Activated T-cell treated with anti-CD3 and anti-CD28 coated beads, Interleukin-2, amount 50 U/mL, for 24 hours (primary cell): ENCODE data around the gene DIAPH2.

Source experiments
- DNase-seq: peaks from one replicate; pipeline ENCODE4 v3.0.0-alpha.2; 2020
- H3K27ac Mint-ChIP-seq: 2 replicates; pipeline ENCODE4 v1.8.0; 2020; ENCODE audit warnings: mild to moderate bottlenecking, mixed read lengths
- H3K27me3 Mint-ChIP-seq: 2 replicates; pipeline ENCODE4 v1.8.0; 2020; ENCODE audit warnings: mixed read lengths
- H3K36me3 Mint-ChIP-seq: 2 replicates; pipeline ENCODE4 v1.8.0; 2020; ENCODE audit warnings: low read depth, mixed read lengths
- H3K4me1 Mint-ChIP-seq: 2 replicates; pipeline ENCODE4 v1.8.0; 2020; ENCODE audit warnings: low read depth, mixed read lengths
- H3K4me3 Mint-ChIP-seq: 2 replicates; pipeline ENCODE4 v1.8.0; 2020; ENCODE audit warnings: mild to moderate bottlenecking, moderate library complexity, mixed read lengths
- H3K9me3 Mint-ChIP-seq: 2 replicates; pipeline ENCODE4 v1.8.0; 2020; ENCODE audit warnings: mixed read lengths

Gene DIAPH2

GRCh38 chrX:97224148-97224547 is 539.5 kb downstream of the DIAPH2 start:
- no peak for DNase-seq
- peaks cover 9% of the 10 kb centered on the region for H3K27me3 Mint-ChIP-seq
- H3K4me1 Mint-ChIP-seq = no peaks in the 10 kb centered on the region
- H3K36me3 Mint-ChIP-seq = no peaks in the 10 kb centered on the region
- H3K4me3 Mint-ChIP-seq = no peak overlapping the region
- no peaks in the 10 kb centered on the region for H3K9me3 Mint-ChIP-seq
- no peak overlapping the region for H3K27ac Mint-ChIP-seq

- Mint-ChIP-seq H3K4me1 (no peaks in the 10 kb centered on the region), H3K27me3 (peaks cover 5% of the 10 kb centered on the region), H3K27ac (no peak overlapping the region), H3K9me3 (no peaks in the 10 kb centered on the region), H3K36me3 (no peaks in the 10 kb centered on the region), H3K4me3 (no peak overlapping the region)
- DNase-seq = no peak
Observed at GRCh38 chrX:97229318-97229717, 544.7 kb downstream of the DIAPH2 start.

GRCh38 chrX:97230948-97231347 is 546.3 kb downstream of the DIAPH2 start:
- Mint-ChIP-seq H3K9me3 (no peaks in the 10 kb centered on the region), H3K4me1 (no peaks in the 10 kb centered on the region), H3K27ac (no peak overlapping the region), H3K36me3 (no peaks in the 10 kb centered on the region), H3K4me3 (no peak overlapping the region), H3K27me3 (no peaks in the 10 kb centered on the region)
- DNase-seq = no peak

GRCh38 chrX:97234471-97235081 is 549.9 kb downstream of the DIAPH2 start:
- H3K4me3 Mint-ChIP-seq = no peak overlapping the region
- H3K36me3 Mint-ChIP-seq = no peaks in the 10 kb centered on the region
- no peaks in the 10 kb centered on the region for H3K9me3 Mint-ChIP-seq
- no peak overlapping the region for H3K27ac Mint-ChIP-seq
- no peaks in the 10 kb centered on the region for H3K27me3 Mint-ChIP-seq
- peaks cover 1% of the 10 kb centered on the region for H3K4me1 Mint-ChIP-seq
- DNase-seq = no peak

GRCh38 chrX:97238632-97239031 is 554.0 kb downstream of the DIAPH2 start:
- no peaks in the 10 kb centered on the region for H3K9me3 Mint-ChIP-seq
- no peak for DNase-seq
- no peak overlapping the region for H3K4me3 Mint-ChIP-seq
- H3K27me3 Mint-ChIP-seq = no peaks in the 10 kb centered on the region
- no peaks in the 10 kb centered on the region for H3K36me3 Mint-ChIP-seq
- no peak overlapping the region for H3K27ac Mint-ChIP-seq
- H3K4me1 Mint-ChIP-seq = peaks cover 1% of the 10 kb centered on the region

GRCh38 chrX:97252111-97252510 is 567.5 kb downstream of the DIAPH2 start:
- Mint-ChIP-seq H3K27me3 (peaks cover 4% of the 10 kb centered on the region), H3K4me1 (no peaks in the 10 kb centered on the region), H3K36me3 (peaks cover 3% of the 10 kb centered on the region), H3K9me3 (no peaks in the 10 kb centered on the region), H3K27ac (no peak overlapping the region), H3K4me3 (no peak overlapping the region)
- no peak for DNase-seq

- Mint-ChIP-seq H3K36me3 (peaks cover 2% of the 10 kb centered on the region), H3K27ac (no peak overlapping the region), H3K4me3 (no peak overlapping the region)
Observed at GRCh38 chrX:97260679-97261078, 576.0 kb downstream of the DIAPH2 start.

GRCh38 chrX:97266406-97267121 is 581.9 kb downstream of the DIAPH2 start:
- H3K27ac Mint-ChIP-seq = no peak overlapping the region
- no peak overlapping the region for H3K4me3 Mint-ChIP-seq
- no peaks in the 10 kb centered on the region for H3K36me3 Mint-ChIP-seq
- DNase-seq = no peak
- H3K27me3 Mint-ChIP-seq = no peaks in the 10 kb centered on the region
- H3K4me1 Mint-ChIP-seq = no peaks in the 10 kb centered on the region
- no peaks in the 10 kb centered on the region for H3K9me3 Mint-ChIP-seq

More at GRCh38 chrX:97260679-97261078, 576.0 kb downstream of the DIAPH2 start:
- Mint-ChIP-seq H3K27me3 (no peaks in the 10 kb centered on the region), H3K9me3 (peaks cover 2% of the 10 kb centered on the region), H3K4me1 (no peaks in the 10 kb centered on the region)
- no peak for DNase-seq

- no peak for DNase-seq
- no peak overlapping the region for H3K27ac Mint-ChIP-seq
Observed at GRCh38 chrX:97267396-97268181, 582.9 kb downstream of the DIAPH2 start.

GRCh38 chrX:97268182-97268680 is 583.6 kb downstream of the DIAPH2 start:
- no peaks in the 10 kb centered on the region for H3K36me3 Mint-ChIP-seq
- DNase-seq = no peak
- H3K4me1 Mint-ChIP-seq = no peaks in the 10 kb centered on the region
- no peak overlapping the region for H3K4me3 Mint-ChIP-seq
- no peaks in the 10 kb centered on the region for H3K27me3 Mint-ChIP-seq
- H3K9me3 Mint-ChIP-seq = no peaks in the 10 kb centered on the region
- no peak overlapping the region for H3K27ac Mint-ChIP-seq

More at GRCh38 chrX:97267396-97268181, 582.9 kb downstream of the DIAPH2 start:
- Mint-ChIP-seq H3K27me3 (no peaks in the 10 kb centered on the region), H3K4me1 (no peaks in the 10 kb centered on the region), H3K36me3 (no peaks in the 10 kb centered on the region), H3K9me3 (no peaks in the 10 kb centered on the region), H3K4me3 (no peak overlapping the region)

- H3K27ac Mint-ChIP-seq = no peak overlapping the region
- no peaks in the 10 kb centered on the region for H3K4me1 Mint-ChIP-seq
- DNase-seq = no peak
- H3K36me3 Mint-ChIP-seq = no peaks in the 10 kb centered on the region
- no peaks in the 10 kb centered on the region for H3K27me3 Mint-ChIP-seq
- no peaks in the 10 kb centered on the region for H3K9me3 Mint-ChIP-seq
- no peak overlapping the region for H3K4me3 Mint-ChIP-seq
Observed at GRCh38 chrX:97284531-97284930, 599.9 kb downstream of the DIAPH2 start.

- Mint-ChIP-seq H3K27me3 (no peaks in the 10 kb centered on the region), H3K27ac (no peak overlapping the region), H3K36me3 (no peaks in the 10 kb centered on the region), H3K9me3 (no peaks in the 10 kb centered on the region), H3K4me1 (no peaks in the 10 kb centered on the region), H3K4me3 (no peak overlapping the region)
- DNase-seq = no peak
Observed at GRCh38 chrX:97290199-97290598, 605.6 kb downstream of the DIAPH2 start.

- H3K4me1 Mint-ChIP-seq = no peaks in the 10 kb centered on the region
- no peak for DNase-seq
- H3K36me3 Mint-ChIP-seq = no peaks in the 10 kb centered on the region
- H3K9me3 Mint-ChIP-seq = no peaks in the 10 kb centered on the region
- no peaks in the 10 kb centered on the region for H3K27me3 Mint-ChIP-seq
- no peak overlapping the region for H3K27ac Mint-ChIP-seq
- no peak overlapping the region for H3K4me3 Mint-ChIP-seq
Observed at GRCh38 chrX:97294041-97294440, 609.4 kb downstream of the DIAPH2 start.

- Mint-ChIP-seq H3K4me1 (no peaks in the 10 kb centered on the region), H3K27ac (no peak overlapping the region), H3K27me3 (no peaks in the 10 kb centered on the region), H3K4me3 (no peak overlapping the region), H3K36me3 (no peaks in the 10 kb centered on the region), H3K9me3 (no peaks in the 10 kb centered on the region)
- DNase-seq = no peak
Observed at GRCh38 chrX:97295954-97296353, 611.3 kb downstream of the DIAPH2 start.
